ENCODE measurements around the gene TRMT10C. TPM values are rescaled to one million over a fixed set of nuclear protein-coding genes. Genes with fewer than 3 reads are reported as not detected.
A peak's percentile ranks its signal among the peaks of the same experiment; 100 is the strongest.
"Not testable (repeated sequence)": the region's sequence is repeated elsewhere in the genome, so short reads cannot be mapped to it uniquely, and the experiment has no call there.

Gene TRMT10C
- total RNA-seq, 1 experiment from 2014 or later = 34.2 TPM

GRCh38 chr3:101602731-101603130 lies 41.1 kb downstream of the TRMT10C start:
- H3K9me3 ChIP-seq (ENCODE audit: insufficient read depth, low read depth) = no peaks in the 10 kb centered on the region
- no peaks in the 10 kb centered on the region for H3K36me3 ChIP-seq (ENCODE audit: low read depth)
- H3K4me3 ChIP-seq = no peak overlapping the region
- ChIA-PET CTCF (no interaction called here), POLR2A (ENCODE audit: unreplicated experiment) (no interaction called here)
- TF ChIP-seq EZH2 (IDR thresholded peaks at IDR 0.05; ENCODE audit: low read depth) = no peak
- TF ChIP-seq, protein P1, sequence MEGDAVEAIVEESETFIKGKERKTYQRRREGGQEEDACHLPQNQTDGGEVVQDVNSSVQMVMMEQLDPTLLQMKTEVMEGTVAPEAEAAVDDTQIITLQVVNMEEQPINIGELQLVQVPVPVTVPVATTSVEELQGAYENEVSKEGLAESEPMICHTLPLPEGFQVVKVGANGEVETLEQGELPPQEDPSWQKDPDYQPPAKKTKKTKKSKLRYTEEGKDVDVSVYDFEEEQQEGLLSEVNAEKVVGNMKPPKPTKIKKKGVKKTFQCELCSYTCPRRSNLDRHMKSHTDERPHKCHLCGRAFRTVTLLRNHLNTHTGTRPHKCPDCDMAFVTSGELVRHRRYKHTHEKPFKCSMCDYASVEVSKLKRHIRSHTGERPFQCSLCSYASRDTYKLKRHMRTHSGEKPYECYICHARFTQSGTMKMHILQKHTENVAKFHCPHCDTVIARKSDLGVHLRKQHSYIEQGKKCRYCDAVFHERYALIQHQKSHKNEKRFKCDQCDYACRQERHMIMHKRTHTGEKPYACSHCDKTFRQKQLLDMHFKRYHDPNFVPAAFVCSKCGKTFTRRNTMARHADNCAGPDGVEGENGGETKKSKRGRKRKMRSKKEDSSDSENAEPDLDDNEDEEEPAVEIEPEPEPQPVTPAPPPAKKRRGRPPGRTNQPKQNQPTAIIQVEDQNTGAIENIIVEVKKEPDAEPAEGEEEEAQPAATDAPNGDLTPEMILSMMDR (conservative IDR thresholded peaks at IDR 0.05) = no peak
- H4K20me1 ChIP-seq (ENCODE audit: insufficient read depth) = no peaks in the 10 kb centered on the region
- peak overlapping the region; percentile 52 for H3K27ac ChIP-seq
- no peaks in the 10 kb centered on the region for H3K79me2 ChIP-seq (ENCODE audit: low read depth)
- H3F3A ChIP-seq (ENCODE audit: insufficient read depth, low read depth) = peaks cover 14% of the 10 kb centered on the region
- H3K4me2 ChIP-seq = no peak overlapping the region
- H3K27me3 ChIP-seq (ENCODE audit: insufficient read depth, low read depth) = no peaks in the 10 kb centered on the region
- peaks cover 6% of the 10 kb centered on the region; the same call in 1 of the 2 replicates for H3K4me1 ChIP-seq (replicated peaks; ENCODE audit: insufficient read depth)
- no peak for DNase-seq
- no TSS peak for BruUV-seq (replicated peaks)
- no peaks in the 10 kb centered on the region for H3K9me2 ChIP-seq (ENCODE audit: insufficient read depth)
- H2AFZ ChIP-seq = no peak overlapping the region
- intact Hi-C loops (cut with micrococcal nuclease; ENCODE audit: unreplicated experiment) = no loop called here

DNA sequence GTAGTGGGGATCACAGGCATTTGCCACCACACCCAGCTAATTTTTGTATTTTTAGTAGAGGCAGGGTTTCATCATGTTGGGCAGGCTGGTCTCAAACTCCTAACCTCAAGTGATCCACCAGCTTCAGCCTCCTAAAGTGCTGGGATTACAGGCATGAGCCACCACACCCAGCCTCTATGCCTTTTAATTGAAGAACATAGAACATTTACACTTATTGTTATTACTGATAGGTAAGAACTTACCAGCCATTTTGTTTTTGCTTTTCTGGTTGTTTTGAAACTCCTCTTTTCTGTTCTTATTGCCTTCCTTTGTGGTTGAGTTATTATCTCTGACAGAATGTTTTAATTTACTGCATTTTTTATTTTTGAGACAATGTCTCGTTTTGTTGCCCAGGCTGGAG lies 41.5 kb downstream of the TRMT10C start:
- Histone ChIP-seq H3K27ac (no peak overlapping the region), H3K4me2 (no peak overlapping the region), H3K4me1 (replicated peaks; ENCODE audit: insufficient read depth) (peaks cover 6% of the 10 kb centered on the region; the same call in 1 of the 2 replicates), H3K27me3 (ENCODE audit: insufficient read depth, low read depth) (no peaks in the 10 kb centered on the region), H3K9me2 (ENCODE audit: insufficient read depth) (no peaks in the 10 kb centered on the region), H4K20me1 (ENCODE audit: insufficient read depth) (no peaks in the 10 kb centered on the region), H2AFZ (no peak overlapping the region), H3K36me3 (ENCODE audit: low read depth) (no peaks in the 10 kb centered on the region), H3K4me3 (no peak overlapping the region), H3F3A (ENCODE audit: insufficient read depth, low read depth) (peaks cover 10% of the 10 kb centered on the region), H3K9me3 (ENCODE audit: insufficient read depth, low read depth) (no peaks in the 10 kb centered on the region), H3K79me2 (ENCODE audit: low read depth) (no peaks in the 10 kb centered on the region)
- intact Hi-C loops (cut with micrococcal nuclease; ENCODE audit: unreplicated experiment) = no loop called here
- ChIA-PET POLR2A (ENCODE audit: unreplicated experiment) (no interaction called here), CTCF (no interaction called here)
- no peak for DNase-seq
- TF ChIP-seq, protein P1 (conservative IDR thresholded peaks at IDR 0.05) = no peak
- TF ChIP-seq EZH2 (IDR thresholded peaks at IDR 0.05; ENCODE audit: low read depth) = no peak
- BruUV-seq (replicated peaks) = no TSS peak

GRCh38 chr3:101605398-101605797 lies 43.7 kb downstream of the TRMT10C start:
- H3K4me1 ChIP-seq (replicated peaks; ENCODE audit: insufficient read depth); CTCF ChIA-PET; H3K9me2 ChIP-seq (ENCODE audit: insufficient read depth); H3K36me3 ChIP-seq (ENCODE audit: low read depth); H3K79me2 ChIP-seq (ENCODE audit: low read depth); POLR2A ChIA-PET (ENCODE audit: unreplicated experiment); BruUV-seq (replicated peaks); H4K20me1 ChIP-seq (ENCODE audit: insufficient read depth); H3K4me3 ChIP-seq; H3K27me3 ChIP-seq (ENCODE audit: insufficient read depth, low read depth); H3K9me3 ChIP-seq (ENCODE audit: insufficient read depth, low read depth); H2AFZ ChIP-seq; intact Hi-C loops (cut with micrococcal nuclease; ENCODE audit: unreplicated experiment); H3K4me2 ChIP-seq; H3K27ac ChIP-seq; H3F3A ChIP-seq (ENCODE audit: insufficient read depth, low read depth); DNase-seq: not testable (repeated sequence)

- Histone ChIP-seq H3F3A (ENCODE audit: insufficient read depth, low read depth) (peaks cover under 1% of the 10 kb centered on the region; the same call in 1 of the 2 replicates), H3K27ac (no peak overlapping the region), H3K4me3 (no peak overlapping the region), H2AFZ (no peak overlapping the region), H3K79me2 (ENCODE audit: low read depth) (no peaks in the 10 kb centered on the region), H3K9me3 (ENCODE audit: insufficient read depth, low read depth) (no peaks in the 10 kb centered on the region), H4K20me1 (ENCODE audit: insufficient read depth) (no peaks in the 10 kb centered on the region), H3K27me3 (ENCODE audit: insufficient read depth, low read depth) (no peaks in the 10 kb centered on the region), H3K4me2 (no peak overlapping the region), H3K9me2 (ENCODE audit: insufficient read depth) (no peaks in the 10 kb centered on the region), H3K36me3 (ENCODE audit: low read depth) (no peaks in the 10 kb centered on the region), H3K4me1 (replicated peaks; ENCODE audit: insufficient read depth) (no peaks in the 10 kb centered on the region)
- TF ChIP-seq, protein P1 (conservative IDR thresholded peaks at IDR 0.05) = no peak
- ChIA-PET POLR2A (ENCODE audit: unreplicated experiment) (interaction anchor here (0.8 kb wide), 1 partner anchor 37 kb away, joined by 6 read pairs; no protein-coding TSS in a partner anchor), CTCF (no interaction called here)
- DNase-seq = no peak
- intact Hi-C loops (cut with micrococcal nuclease; ENCODE audit: unreplicated experiment) = no loop called here
- BruUV-seq (replicated peaks) = no TSS peak
Measured at GRCh38 chr3:101611023-101611422, 49.4 kb downstream of the TRMT10C start.

DNA sequence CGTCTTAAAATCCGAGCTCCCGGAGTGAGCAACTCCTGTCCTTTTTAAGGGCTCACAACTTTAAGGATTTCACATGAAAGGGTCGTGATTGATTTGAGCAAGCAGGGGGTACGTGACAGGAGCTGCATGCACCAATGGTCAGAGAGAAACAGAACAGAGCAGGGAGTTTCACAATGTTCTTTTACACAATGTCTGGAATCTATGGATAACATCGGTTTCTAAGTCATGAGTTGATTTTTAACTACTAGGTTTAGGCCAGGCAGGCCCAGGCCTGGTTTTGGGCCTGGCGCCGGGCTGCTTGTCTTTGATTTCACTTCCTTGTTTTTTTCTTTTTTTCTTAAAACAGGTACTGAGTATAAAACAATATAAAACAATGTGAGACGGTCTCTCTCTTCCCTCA lies 51.3 kb downstream of the TRMT10C start:
- CTCF ChIA-PET = not testable (repeated sequence)

More for the DNA sequence above, 51.3 kb downstream of the TRMT10C start:
- H3K4me2 ChIP-seq; H3K9me3 ChIP-seq (ENCODE audit: insufficient read depth, low read depth); H3K36me3 ChIP-seq (ENCODE audit: low read depth); H3K27ac ChIP-seq; H3K4me3 ChIP-seq; DNase-seq; H4K20me1 ChIP-seq (ENCODE audit: insufficient read depth); intact Hi-C loops (cut with micrococcal nuclease; ENCODE audit: unreplicated experiment); H3K79me2 ChIP-seq (ENCODE audit: low read depth); H2AFZ ChIP-seq; H3K9me2 ChIP-seq (ENCODE audit: insufficient read depth); H3F3A ChIP-seq (ENCODE audit: insufficient read depth, low read depth); H3K4me1 ChIP-seq (replicated peaks; ENCODE audit: insufficient read depth); BruUV-seq (replicated peaks); H3K27me3 ChIP-seq (ENCODE audit: insufficient read depth, low read depth): not testable (repeated sequence)
- POLR2A ChIA-PET (ENCODE audit: unreplicated experiment) = interaction anchor here (0.6 kb wide), 1 partner anchor 1272 kb away, joined by 5 read pairs; no protein-coding TSS in a partner anchor

Measured in PC-9 (cell line).